PC-9 (cell line): ENCODE measurements around the gene TMEM183A.

Source experiments
- EZH2 ChIP-seq: fragments of 200-600 bp; sonication (generic); IDR thresholded peaks from 2 replicates; pipeline ENCODE4 v1.8.0; 2017; ENCODE audit warnings: antibody characterized with exemption, low read depth
- TF ChIP-seq, protein P1 (sequence below): fragments of 200-600 bp; sonication (generic); conservative IDR thresholded peaks from 2 replicates; pipeline ENCODE4 v1.6.1; 2017; ENCODE audit warnings: mixed run types, antibody characterized with exemption, mild to moderate bottlenecking, moderate library complexity

DNA sequence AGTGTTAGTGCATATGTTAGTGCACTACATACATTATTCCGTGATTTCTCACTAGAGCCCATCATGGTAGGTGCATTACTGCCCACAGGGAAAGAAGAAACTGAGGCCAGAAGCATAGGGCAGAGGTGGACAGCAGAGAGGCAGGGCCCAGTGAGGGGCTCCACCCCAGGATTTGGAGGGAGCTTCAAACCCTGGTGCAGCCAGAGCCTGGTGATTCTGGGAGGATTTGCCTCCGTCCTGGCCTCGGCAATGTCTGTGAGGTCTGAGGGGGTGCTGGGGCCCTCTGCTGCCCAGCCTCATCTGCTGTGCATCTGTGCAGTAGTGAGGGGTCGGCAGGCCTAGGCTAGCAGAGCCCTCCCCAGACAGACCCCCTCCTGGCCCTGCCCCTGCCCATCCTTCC is 41.9 kb downstream of the TMEM183A start:
- TF ChIP-seq, protein P1, sequence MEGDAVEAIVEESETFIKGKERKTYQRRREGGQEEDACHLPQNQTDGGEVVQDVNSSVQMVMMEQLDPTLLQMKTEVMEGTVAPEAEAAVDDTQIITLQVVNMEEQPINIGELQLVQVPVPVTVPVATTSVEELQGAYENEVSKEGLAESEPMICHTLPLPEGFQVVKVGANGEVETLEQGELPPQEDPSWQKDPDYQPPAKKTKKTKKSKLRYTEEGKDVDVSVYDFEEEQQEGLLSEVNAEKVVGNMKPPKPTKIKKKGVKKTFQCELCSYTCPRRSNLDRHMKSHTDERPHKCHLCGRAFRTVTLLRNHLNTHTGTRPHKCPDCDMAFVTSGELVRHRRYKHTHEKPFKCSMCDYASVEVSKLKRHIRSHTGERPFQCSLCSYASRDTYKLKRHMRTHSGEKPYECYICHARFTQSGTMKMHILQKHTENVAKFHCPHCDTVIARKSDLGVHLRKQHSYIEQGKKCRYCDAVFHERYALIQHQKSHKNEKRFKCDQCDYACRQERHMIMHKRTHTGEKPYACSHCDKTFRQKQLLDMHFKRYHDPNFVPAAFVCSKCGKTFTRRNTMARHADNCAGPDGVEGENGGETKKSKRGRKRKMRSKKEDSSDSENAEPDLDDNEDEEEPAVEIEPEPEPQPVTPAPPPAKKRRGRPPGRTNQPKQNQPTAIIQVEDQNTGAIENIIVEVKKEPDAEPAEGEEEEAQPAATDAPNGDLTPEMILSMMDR = no peak
- TF ChIP-seq EZH2 = no peak
